Endothelial cell of umbilical vein (primary cell): Measurements from ENCODE around the gene EHMT1. TPM values are rescaled to one million over a fixed set of nuclear protein-coding genes. Genes with fewer than 3 reads are reported as not detected.

ENCODE experiments used
- BruUV-seq: library from RNA; stranded (reverse); fragments of 400-500 nt; replicated peaks from 2 replicates; lab custom pipeline; 2021; lab: Mats Ljungman, UMichigan
- CTCF ChIA-PET: fragments of 300-600, 350-600 bp; sonication (Branson Sonifier 250); formaldehyde crosslinking; loops from one replicate; lab custom pipeline; 2021; ENCODE audit warnings: antibody characterized with exemption, inconsistent platforms; lab: Charles Lee
- POLR2A ChIA-PET: fragments of 300-600, 350-600 bp; sonication (Branson Sonifier 250); formaldehyde crosslinking; loops from one replicate; lab custom pipeline; 2021; ENCODE audit warnings: antibody characterized with exemption, inconsistent platforms; lab: Charles Lee
- DNase-seq: peaks from one replicate; pipeline ENCODE4 v3.0.0-alpha.2; 2011; ENCODE audit warnings: low read depth, low spot score
- FAIRE-seq: peaks from 2 replicates; lab custom pipeline; 2011; peaks lifted over from hg19 to GRCh38; lab: Jason Lieb, UNC
- H2AFZ ChIP-seq: 2 replicates; pipeline ENCODE4 v1.6.0; 2012; ENCODE audit warnings: low read depth, low read length, control low read depth, inconsistent platforms
- H3K27ac ChIP-seq: 2 replicates; pipeline ENCODE4 v1.5.1; 2011; ENCODE audit warnings: low read depth, mild to moderate bottlenecking, control low read depth, low read length, moderate library complexity; ENCODE audit not compliant: insufficient read depth
- H3K27me3 ChIP-seq, 2 experiments: 2 replicates each; pipeline versions ENCODE4 v1.6.0 to v1.6.1; 2011; ENCODE audit warnings: low read length in 2 of 2, mixed read lengths in 1 of 2; ENCODE audit not compliant: control insufficient read depth in 2 of 2, insufficient read depth in 2 of 2
- H3K36me3 ChIP-seq, 2 experiments: 2 replicates in 1 of 2; 3 replicates in 1 of 2; pipeline ENCODE4 v1.5.1; 2011; ENCODE audit warnings: low read length in 2 of 2, mild to moderate bottlenecking in 1 of 2, moderate library complexity in 1 of 2; ENCODE audit not compliant: control insufficient read depth in 2 of 2, insufficient read depth in 2 of 2; ENCODE audit errors: extremely low read depth in 1 of 2
- H3K4me1 ChIP-seq: 3 replicates; pipeline ENCODE4 v1.5.1; 2011; ENCODE audit warnings: mild to moderate bottlenecking, low read length; ENCODE audit not compliant: control insufficient read depth, insufficient read depth; ENCODE audit errors: extremely low read depth
- H3K4me2 ChIP-seq: 2 replicates; pipeline ENCODE4 v1.6.1; 2011; ENCODE audit warnings: low read length, control low read depth, mixed read lengths; ENCODE audit not compliant: insufficient read depth
- H3K4me3 ChIP-seq, 3 experiments: fragments of 200-600 bp in 1 of 3; sonication (generic), shearing (Covaris generic) in 1 of 3; replicated peaks in 1 of 3; 2 replicates each; pipeline ENCODE4 v1.5.1; 2011 to 2016; ENCODE audit warnings: control low read depth in 3 of 3, low read length in 3 of 3, mild to moderate bottlenecking in 2 of 3, inconsistent platforms in 1 of 3, low read depth in 1 of 3, moderate library complexity in 1 of 3; ENCODE audit not compliant: insufficient read depth in 1 of 3
- H3K79me2 ChIP-seq: 2 replicates; pipeline ENCODE4 v1.6.0; 2012; ENCODE audit warnings: low read length, inconsistent platforms; ENCODE audit not compliant: control insufficient read depth, insufficient read depth
- H3K9ac ChIP-seq: replicated peaks from 2 replicates; pipeline ENCODE3; 2011; ENCODE audit warnings: low read length, control low read depth; ENCODE audit not compliant: insufficient read depth; ENCODE audit errors: extremely low read depth
- H3K9me1 ChIP-seq: replicated peaks from 3 replicates; pipeline ENCODE4 v1.6.0; 2011; ENCODE audit warnings: mild to moderate bottlenecking, low read length; ENCODE audit not compliant: control insufficient read depth, insufficient read depth; ENCODE audit errors: extremely low read depth
- H3K9me3 ChIP-seq: replicated peaks from 2 replicates; pipeline ENCODE4 v1.5.1; 2012; ENCODE audit warnings: low read length, inconsistent platforms; ENCODE audit not compliant: control insufficient read depth, insufficient read depth
- H4K20me1 ChIP-seq: replicated peaks from 2 replicates; pipeline ENCODE3; 2011; ENCODE audit warnings: mild to moderate bottlenecking, low read length; ENCODE audit not compliant: control insufficient read depth, insufficient read depth; ENCODE audit errors: extremely low read depth
- EZH2 ChIP-seq: IDR thresholded peaks from 2 replicates; pipeline ENCODE4 v1.6.1; 2012; ENCODE audit warnings: borderline replicate concordance, low read depth, mild to moderate bottlenecking, moderate library complexity, low read length, inconsistent platforms; ENCODE audit not compliant: severe bottlenecking
- FOS ChIP-seq: IDR thresholded peaks from 2 replicates; pipeline ENCODE4 v1.6.1; 2011; ENCODE audit warnings: mild to moderate bottlenecking, low read length, moderate library complexity, borderline replicate concordance; ENCODE audit not compliant: insufficient read depth
- GATA2 ChIP-seq: IDR thresholded peaks from 2 replicates; pipeline ENCODE4 v1.7.0; 2011; ENCODE audit warnings: low read depth, mild to moderate bottlenecking, moderate library complexity, mixed read lengths, low read length; ENCODE audit not compliant: insufficient read length, insufficient read depth
- JUN ChIP-seq: IDR thresholded peaks from 2 replicates; pipeline ENCODE4 v1.6.1; 2011; ENCODE audit warnings: borderline replicate concordance, low read depth; ENCODE audit not compliant: insufficient read length, insufficient read depth
- MYC ChIP-seq: IDR thresholded peaks from one replicate; pipeline ENCODE4 v1.6.1; 2011; ENCODE audit warnings: mild to moderate bottlenecking, low read depth, low read length
- POLR2A ChIP-seq: IDR thresholded peaks from 2 replicates; pipeline ENCODE4 v1.6.1; 2012; ENCODE audit warnings: low read depth, mild to moderate bottlenecking, control low read depth, low read length
- POLR2AphosphoS5 ChIP-seq: IDR thresholded peaks from 2 replicates; pipeline ENCODE4 v1.6.1; 2012; ENCODE audit warnings: low read depth, mild to moderate bottlenecking, control low read depth, low read length, moderate library complexity; ENCODE audit not compliant: insufficient read depth
- dilution Hi-C: fragments of 300-500 bp; cut with MboI; formaldehyde crosslinking; loops from one replicate; pipeline ENCODE4 v1.15.0; 2019; ENCODE audit warnings: low sequenced_read_pairs; ENCODE audit not compliant: extremely low pct_ligation_motif_present
- intact Hi-C: fragments of 100-400 bp; cut with micrococcal nuclease; formaldehyde crosslinking; loops from one replicate; pipeline ENCODE4 v1.10.0; 2022
- polyA plus RNA-seq, 4 experiments: library from polyadenylated mRNA; depleted of rRNA in 3 of 4; stranded (reverse) in 3 of 4; unstranded in 1 of 4; fragments of >200 nt; gene quantifications; 2 replicates each; pipeline versions ENCODE4 v1.2.1 to v1.2.3, GENCODE V29; 2011 to 2012; ENCODE audit warnings: missing spikeins in 1 of 4
- total RNA-seq: library from RNA; stranded (reverse); gene quantifications from 2 replicates; pipeline ENCODE4 v1.2.3, GENCODE V29; 2021
- TF ChIP-seq, protein P1 (sequence below): IDR thresholded peaks from 2 replicates; pipeline ENCODE4 v1.6.1; 2011; ENCODE audit not compliant: insufficient read depth, insufficient read length
- TF ChIP-seq, protein P2 (sequence below), 2 donors: IDR thresholded peaks; 1 replicate in 1 of 2; 2 replicates in 1 of 2; pipeline ENCODE4 v1.5.1; 2011; ENCODE audit warnings: low read length in 2 of 2, mild to moderate bottlenecking in 2 of 2, moderate library complexity in 2 of 2, control low read depth in 1 of 2, inconsistent platforms in 1 of 2, low read depth in 1 of 2; ENCODE audit not compliant: insufficient read depth in 1 of 2; ENCODE audit errors: extremely low read depth in 1 of 2

EHMT1 gene
- total and polyA plus RNA-seq, 2 donors (not counting 3 experiments of a cell fraction or from before 2014, with no cell fraction given) = 48.2 to 104 TPM

DNA sequence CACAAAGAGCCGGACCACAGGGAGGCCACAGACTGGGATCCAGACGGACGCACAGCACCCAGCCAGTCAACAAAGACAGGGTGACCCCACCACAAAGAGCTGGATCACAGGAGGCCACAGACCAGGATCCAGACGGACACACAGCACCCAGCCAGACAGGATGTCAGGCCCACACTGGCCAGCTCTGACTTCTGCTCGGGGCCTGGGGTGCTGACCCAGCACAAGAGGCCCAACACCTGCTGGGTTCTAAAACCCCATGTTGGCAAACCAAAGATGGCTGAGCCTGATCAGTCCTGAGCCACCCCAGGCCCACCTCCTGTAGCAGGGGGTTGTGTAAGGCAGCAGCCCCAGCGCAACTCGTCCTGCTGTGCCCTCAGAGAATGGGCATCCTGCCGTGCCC is 34.8 kb upstream of the EHMT1 start:
- DNase-seq (no peak), FAIRE-seq (no peak)
- TF ChIP-seq, protein P1, sequence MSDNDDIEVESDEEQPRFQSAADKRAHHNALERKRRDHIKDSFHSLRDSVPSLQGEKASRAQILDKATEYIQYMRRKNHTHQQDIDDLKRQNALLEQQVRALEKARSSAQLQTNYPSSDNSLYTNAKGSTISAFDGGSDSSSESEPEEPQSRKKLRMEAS = no peak
- no peak for TF ChIP-seq EZH2
- no peak for TF ChIP-seq JUN
- TF ChIP-seq FOS = no peak
- TF ChIP-seq, protein P2, sequence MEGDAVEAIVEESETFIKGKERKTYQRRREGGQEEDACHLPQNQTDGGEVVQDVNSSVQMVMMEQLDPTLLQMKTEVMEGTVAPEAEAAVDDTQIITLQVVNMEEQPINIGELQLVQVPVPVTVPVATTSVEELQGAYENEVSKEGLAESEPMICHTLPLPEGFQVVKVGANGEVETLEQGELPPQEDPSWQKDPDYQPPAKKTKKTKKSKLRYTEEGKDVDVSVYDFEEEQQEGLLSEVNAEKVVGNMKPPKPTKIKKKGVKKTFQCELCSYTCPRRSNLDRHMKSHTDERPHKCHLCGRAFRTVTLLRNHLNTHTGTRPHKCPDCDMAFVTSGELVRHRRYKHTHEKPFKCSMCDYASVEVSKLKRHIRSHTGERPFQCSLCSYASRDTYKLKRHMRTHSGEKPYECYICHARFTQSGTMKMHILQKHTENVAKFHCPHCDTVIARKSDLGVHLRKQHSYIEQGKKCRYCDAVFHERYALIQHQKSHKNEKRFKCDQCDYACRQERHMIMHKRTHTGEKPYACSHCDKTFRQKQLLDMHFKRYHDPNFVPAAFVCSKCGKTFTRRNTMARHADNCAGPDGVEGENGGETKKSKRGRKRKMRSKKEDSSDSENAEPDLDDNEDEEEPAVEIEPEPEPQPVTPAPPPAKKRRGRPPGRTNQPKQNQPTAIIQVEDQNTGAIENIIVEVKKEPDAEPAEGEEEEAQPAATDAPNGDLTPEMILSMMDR (IDR thresholded peaks at IDR 0.05; ENCODE audit: extremely low read depth in 1 of 2, insufficient read depth in 1 of 2, low read depth in 1 of 2, low read length in 2 of 2) = no peak
- TF ChIP-seq GATA2 = no peak
- no peak for TF ChIP-seq MYC
- TF ChIP-seq POLR2A = no peak
- no peak for TF ChIP-seq POLR2AphosphoS5
- Histone ChIP-seq H3K9me1 (no peaks in the 10 kb centered on the region), H3K36me3 (peaks cover 13 to 47% of the 10 kb centered on the region in 2 experiments), H3K27ac (no peak overlapping the region), H3K4me2 (no peak overlapping the region), H3K4me3 (no peak overlapping the region), H2AFZ (no peak overlapping the region), H3K9ac (no peak overlapping the region), H3K9me3 (no peaks in the 10 kb centered on the region), H4K20me1 (no peaks in the 10 kb centered on the region), H3K27me3 (no peaks in the 10 kb centered on the region), H3K4me1 (peaks cover 6% of the 10 kb centered on the region), H3K79me2 (peaks cover 10% of the 10 kb centered on the region)
- intact Hi-C loops = no loop called here
- ChIA-PET POLR2A (no interaction called here), CTCF (no interaction called here)
- dilution Hi-C loops = no loop called here
- BruUV-seq = no TSS peak
